Measurements from ENCODE around the gene TNS1. TPM values are rescaled to one million over a fixed set of nuclear protein-coding genes. Genes with fewer than 3 reads are reported as not detected.

Gene TNS1
- total RNA-seq, 1 experiment from 2014 or later, result 1.5 TPM

DNA sequence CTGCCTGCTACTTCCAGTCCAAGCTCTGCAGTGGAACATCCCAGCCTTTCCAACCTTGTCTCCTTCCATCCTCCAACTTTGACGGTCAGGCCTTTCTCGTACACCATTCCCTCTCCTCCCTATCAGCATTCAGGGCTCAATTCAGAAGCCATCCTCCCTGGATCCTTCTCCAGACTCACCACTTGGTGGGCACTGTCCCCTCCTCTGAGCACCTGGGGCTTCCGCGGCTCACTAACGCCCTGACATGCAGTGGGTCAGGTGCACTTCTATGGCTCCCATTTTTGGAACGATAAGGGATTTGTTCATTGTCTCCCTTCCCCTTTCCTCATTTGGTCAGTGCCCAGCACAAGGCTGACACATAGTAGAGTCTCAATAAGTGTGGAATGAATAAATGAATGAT, 56.7 kb downstream of the TNS1 start:
- Histone ChIP-seq H3K9me2 (replicated peaks; ENCODE audit: low read length) (no peaks in the 10 kb centered on the region), H3K79me2 (ENCODE audit: low read length) (no peaks in the 10 kb centered on the region), H3K27me3 (ENCODE audit: low read length) (peaks cover 90% of the 10 kb centered on the region), H3K9ac (ENCODE audit: low read length) (no peak overlapping the region), H3F3A (ENCODE audit: low read length, unreplicated experiment) (no peaks in the 10 kb centered on the region), H3K36me3 (ENCODE audit: low read depth, low read length) (no peaks in the 10 kb centered on the region), H3K27ac (ENCODE audit: low read length) (no peak overlapping the region), H3K4me2 (ENCODE audit: low read length) (no peak overlapping the region), H3K4me1 (ENCODE audit: insufficient read depth, low read length) (no peaks in the 10 kb centered on the region), H3K4me3 (ENCODE audit: low read length) (no peak overlapping the region), H3K9me3 (ENCODE audit: low read length) (no peaks in the 10 kb centered on the region), H2AFZ (ENCODE audit: low read length) (no peak overlapping the region), H4K20me1 (ENCODE audit: low read length) (no peaks in the 10 kb centered on the region)
- TF ChIP-seq CTCF (conservative IDR thresholded peaks at IDR 0.05; ENCODE audit: low read depth, low read length) (no peak), EZH2 (IDR thresholded peaks at IDR 0.05; ENCODE audit: low read length, unreplicated experiment) (no peak), EZH2phosphoT487 (IDR thresholded peaks at IDR 0.05; ENCODE audit: borderline replicate concordance, low read length) (no peak)
- ChIA-PET POLR2A (ENCODE audit: unreplicated experiment) (no interaction called here), CTCF (interaction anchor here (0.7 kb wide), 1 partner anchor 160 kb away, joined by 7 read pairs; no protein-coding TSS in a partner anchor)
- intact Hi-C loops (cut with micrococcal nuclease), result no loop called here
- DNase-seq, result no peak
- BruUV-seq (replicated peaks), result no TSS peak
- no peak for ATAC-seq

DNA sequence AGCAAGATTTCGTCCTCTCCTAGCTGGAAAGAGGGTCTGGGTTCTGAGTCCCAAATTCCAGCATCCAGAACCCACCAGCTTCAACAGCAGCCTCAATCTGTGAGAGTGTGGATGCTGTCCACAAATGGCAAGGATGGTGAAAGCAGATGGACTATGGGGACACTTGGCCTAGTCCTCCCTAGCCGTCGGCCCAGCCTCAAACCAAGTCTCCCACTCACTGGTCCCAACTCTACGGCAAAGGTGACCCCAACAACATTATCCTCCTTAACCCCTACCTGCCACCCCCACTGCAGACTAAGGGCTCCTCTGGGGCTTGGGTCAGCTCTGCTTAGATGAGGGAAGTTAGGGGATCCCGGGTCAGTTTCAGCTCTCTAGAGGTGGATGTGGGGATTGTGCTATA, 57.3 kb downstream of the TNS1 start:
- H2AFZ ChIP-seq (ENCODE audit: low read length), result no peak overlapping the region
- ChIA-PET POLR2A (ENCODE audit: unreplicated experiment) (no interaction called here), CTCF (no interaction called here)
- H3K79me2 ChIP-seq (ENCODE audit: low read length), result no peaks in the 10 kb centered on the region
- H3K9me3 ChIP-seq (ENCODE audit: low read length), result no peaks in the 10 kb centered on the region
- H4K20me1 ChIP-seq (ENCODE audit: low read length), result no peaks in the 10 kb centered on the region
- no peaks in the 10 kb centered on the region for H3K9me2 ChIP-seq (replicated peaks; ENCODE audit: low read length)
- H3K4me1 ChIP-seq (ENCODE audit: insufficient read depth, low read length), result no peaks in the 10 kb centered on the region
- peaks cover 90% of the 10 kb centered on the region for H3K27me3 ChIP-seq (ENCODE audit: low read length)
- no peak overlapping the region for H3K4me2 ChIP-seq (ENCODE audit: low read length)
- no peak for TF ChIP-seq EZH2phosphoT487 (IDR thresholded peaks at IDR 0.05; ENCODE audit: borderline replicate concordance, low read length)
- intact Hi-C loops (cut with micrococcal nuclease), result no loop called here
- no peak overlapping the region for H3K4me3 ChIP-seq (ENCODE audit: low read length)
- ATAC-seq (no peak), DNase-seq (no peak)
- no peaks in the 10 kb centered on the region for H3K36me3 ChIP-seq (ENCODE audit: low read depth, low read length)
- BruUV-seq (replicated peaks), result no TSS peak
- no peaks in the 10 kb centered on the region for H3F3A ChIP-seq (ENCODE audit: low read length, unreplicated experiment)
- H3K9ac ChIP-seq (ENCODE audit: low read length), result no peak overlapping the region
- no peak overlapping the region for H3K27ac ChIP-seq (ENCODE audit: low read length)

- no peaks in the 10 kb centered on the region for H3K9me2 ChIP-seq (replicated peaks; ENCODE audit: low read length)
- POLR2A ChIA-PET (ENCODE audit: unreplicated experiment), result no interaction called here
These were observed 57.9 kb downstream of the TNS1 start for GRCh38 chr2:217944923-217945322.

More at GRCh38 chr2:217944923-217945322, 57.9 kb downstream of the TNS1 start:
- no peak overlapping the region for H3K4me3 ChIP-seq (ENCODE audit: low read length)
- H2AFZ ChIP-seq (ENCODE audit: low read length), result no peak overlapping the region
- H3K9ac ChIP-seq (ENCODE audit: low read length), result no peak overlapping the region
- H3K9me3 ChIP-seq (ENCODE audit: low read length), result no peaks in the 10 kb centered on the region
- no peaks in the 10 kb centered on the region for H3F3A ChIP-seq (ENCODE audit: low read length, unreplicated experiment)
- no peaks in the 10 kb centered on the region for H3K79me2 ChIP-seq (ENCODE audit: low read length)
- TF ChIP-seq CTCF (conservative IDR thresholded peaks at IDR 0.05; ENCODE audit: low read depth, low read length) (no peak), EZH2 (IDR thresholded peaks at IDR 0.05; ENCODE audit: low read length, unreplicated experiment) (no peak), EZH2phosphoT487 (IDR thresholded peaks at IDR 0.05; ENCODE audit: borderline replicate concordance, low read length) (no peak)
- no peak for DNase-seq
- H3K27ac ChIP-seq (ENCODE audit: low read length), result no peak overlapping the region
- no peak overlapping the region for H3K4me2 ChIP-seq (ENCODE audit: low read length)
- no peak for ATAC-seq
- intact Hi-C loops (cut with micrococcal nuclease), result no loop called here
- H3K4me1 ChIP-seq (ENCODE audit: insufficient read depth, low read length), result no peaks in the 10 kb centered on the region
- CTCF ChIA-PET, result no interaction called here
- no peaks in the 10 kb centered on the region for H4K20me1 ChIP-seq (ENCODE audit: low read length)
- H3K36me3 ChIP-seq (ENCODE audit: low read depth, low read length), result no peaks in the 10 kb centered on the region
- H3K27me3 ChIP-seq (ENCODE audit: low read length), result peaks cover 92% of the 10 kb centered on the region
- BruUV-seq (replicated peaks), result no TSS peak
